Activated gamma-delta T cell treated with anti-CD3 and anti-CD28 coated beads, Interleukin-2, amount 50 U/mL, for 16 hours (primary cell): ENCODE data around the gene HOXC6.

Experiments used
- DNase-seq: peaks from one replicate; pipeline ENCODE4 v3.0.0-alpha.2; 2020; ENCODE audit warnings: low read depth

HOXC6 gene

DNA sequence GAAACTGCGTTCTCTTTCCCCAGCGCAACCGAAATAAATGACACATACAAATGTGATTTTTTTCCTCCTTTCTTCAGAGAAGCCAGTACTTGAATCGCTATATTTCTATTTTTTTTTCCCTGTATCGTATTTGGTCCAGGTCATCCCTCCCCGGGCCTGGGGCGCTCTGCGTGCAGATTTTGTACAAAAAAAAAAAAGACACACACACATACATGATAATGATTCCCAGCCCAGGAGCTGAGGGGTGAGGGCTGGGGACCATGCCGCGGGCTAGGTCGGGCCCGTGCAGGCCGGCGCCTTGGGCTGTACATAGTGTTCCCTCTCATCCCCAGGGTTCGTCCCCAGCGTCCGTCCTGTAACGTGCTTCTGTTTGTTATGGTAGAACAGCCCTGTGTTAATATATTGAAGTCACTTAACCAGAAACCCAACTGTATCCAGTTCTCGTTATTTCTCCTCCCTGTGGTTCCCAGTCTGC lies 25.3 kb upstream of the HOXC6 start:
- no peak for DNase-seq

DNA sequence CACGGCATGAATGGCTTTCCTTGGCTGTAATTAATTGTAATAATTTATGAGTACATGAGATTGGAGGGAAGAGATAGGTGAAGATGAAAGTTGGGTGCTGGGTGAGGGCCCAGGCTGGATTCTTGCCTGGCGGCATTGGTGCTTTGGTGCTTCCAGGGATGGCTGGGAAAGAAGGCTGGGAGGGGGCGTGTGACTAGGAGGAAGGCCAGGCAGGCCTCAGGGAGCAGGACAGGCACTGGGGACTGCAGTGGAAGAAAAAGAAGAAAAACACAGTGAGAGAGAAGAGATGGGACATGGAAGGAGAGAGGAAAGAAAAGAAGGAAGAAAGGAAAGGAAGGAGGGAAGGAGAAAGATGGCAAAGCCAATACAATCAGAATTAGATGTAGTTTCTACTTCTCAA lies 24.6 kb upstream of the HOXC6 start:
- DNase-seq, result no peak

DNA sequence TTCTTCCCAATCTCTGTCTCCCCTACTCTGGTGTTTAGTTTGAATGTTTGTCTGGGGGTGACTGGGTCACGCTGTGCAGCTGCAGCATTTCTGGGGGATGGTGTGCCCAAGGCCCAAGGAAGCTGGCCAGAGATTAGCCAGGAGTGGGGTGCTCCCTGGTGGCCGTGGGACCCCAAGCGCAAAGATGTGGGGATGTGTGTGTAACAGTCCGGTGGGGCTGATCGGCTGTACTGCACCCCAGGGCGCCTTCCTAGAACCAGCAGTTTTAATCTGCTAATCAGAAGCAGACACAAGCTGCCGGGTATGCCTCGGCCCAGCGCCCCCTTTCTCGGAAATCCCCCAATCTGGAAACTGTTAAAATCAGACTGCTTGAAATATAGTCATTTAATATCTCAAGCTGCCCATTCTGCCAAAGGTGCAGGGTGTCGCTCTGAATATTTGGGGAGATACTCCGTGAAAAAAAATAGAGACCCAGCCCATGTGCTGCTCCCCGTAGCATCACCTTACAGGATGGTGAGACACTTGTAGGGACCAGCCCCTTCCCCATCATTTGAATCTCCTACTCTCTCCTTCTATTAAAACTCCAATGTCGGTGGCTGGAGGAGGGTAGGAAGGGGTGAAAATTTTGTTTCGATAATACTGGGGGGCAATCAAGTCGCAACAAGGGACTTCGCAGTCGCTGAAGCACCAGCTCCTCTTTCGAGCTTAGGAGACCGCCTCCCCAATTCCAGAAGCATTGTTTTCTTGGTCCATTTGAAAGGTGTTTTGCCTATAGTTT lies 24.0 kb upstream of the HOXC6 start:
- no peak for DNase-seq

DNA sequence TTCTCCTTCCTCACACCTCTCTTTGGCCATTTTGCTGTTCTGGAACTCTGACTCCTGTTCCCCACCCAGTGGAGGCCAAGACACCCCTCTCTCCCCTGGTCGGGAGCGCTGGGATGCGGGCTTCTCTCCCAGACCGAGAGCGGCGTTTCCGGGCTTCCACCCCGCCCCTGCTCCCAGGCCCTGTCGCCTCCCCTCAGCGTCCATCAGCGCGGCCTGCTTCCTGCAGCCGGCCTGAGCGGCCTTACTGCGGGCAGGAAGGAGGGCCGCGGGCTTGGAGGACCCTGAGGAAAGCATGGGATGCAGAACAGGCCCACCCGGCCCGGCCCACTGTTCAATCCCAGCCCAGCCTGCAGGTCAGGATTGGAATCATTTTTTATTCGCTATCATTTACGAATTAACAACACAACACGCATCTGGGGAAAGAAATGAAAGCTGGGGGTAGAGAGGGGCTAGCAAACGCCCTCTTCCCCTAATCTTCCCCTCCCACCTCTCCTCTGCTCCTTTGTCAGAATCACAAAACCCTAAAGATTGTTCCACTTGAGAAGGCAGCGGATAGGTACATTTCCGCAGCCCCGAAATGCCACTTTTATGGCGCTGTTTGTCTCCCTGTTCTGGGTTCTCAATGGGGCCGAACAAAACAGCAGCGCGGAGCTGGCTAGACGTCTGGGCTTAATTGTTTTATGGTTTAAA lies 23.3 kb upstream of the HOXC6 start:
- DNase-seq, result no peak

DNA sequence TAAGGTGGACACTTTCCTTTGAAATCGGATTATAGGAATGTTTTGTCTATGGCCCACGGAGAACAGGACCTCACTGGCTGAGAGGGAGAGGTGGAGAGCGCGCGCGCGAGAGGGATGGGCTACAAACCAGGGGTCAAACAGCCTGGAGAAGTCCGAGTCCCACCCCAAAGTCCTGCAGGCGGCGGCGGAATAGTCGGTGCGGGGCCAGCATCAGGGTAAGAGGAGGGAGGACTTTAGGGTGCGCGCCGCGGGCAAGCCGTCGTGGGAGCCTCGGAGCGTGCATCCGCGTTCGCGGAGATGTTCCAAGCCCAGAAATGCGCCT lies 22.7 kb upstream of the HOXC6 start:
- DNase-seq, result no peak

DNA sequence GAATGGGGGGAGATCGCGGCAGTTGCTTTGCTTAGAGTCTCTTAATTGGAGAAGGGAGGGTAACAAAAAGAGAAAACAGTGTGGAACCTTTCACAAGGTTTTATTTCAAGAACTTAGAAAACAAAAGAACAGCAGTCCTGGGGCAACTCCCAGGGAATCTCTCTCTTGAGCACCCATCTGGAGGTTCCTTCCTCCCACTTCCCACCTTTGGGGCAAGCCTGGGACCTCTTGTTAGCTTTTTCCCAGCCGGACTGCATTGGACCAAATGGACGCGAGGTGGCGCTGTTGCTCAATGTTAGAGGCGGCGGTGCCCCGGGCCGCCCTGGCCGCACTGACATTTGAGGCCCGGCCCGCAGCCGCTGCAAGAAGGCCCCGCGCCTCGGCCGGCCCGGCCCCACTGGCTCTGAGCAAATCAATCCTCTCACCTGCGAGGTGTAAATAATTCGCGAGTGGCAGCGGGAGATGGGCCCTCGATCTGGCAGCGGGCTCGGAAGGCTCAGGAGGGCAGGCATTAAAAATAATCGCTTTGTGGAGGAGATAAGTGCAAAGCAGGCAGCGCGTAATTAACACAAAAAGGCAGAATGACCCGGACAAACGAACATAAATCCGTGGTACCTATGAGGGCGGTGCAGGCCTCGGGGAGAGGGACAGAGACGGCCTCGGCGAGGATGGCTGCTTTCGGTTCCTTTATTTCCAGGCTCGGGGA lies 22.2 kb upstream of the HOXC6 start:
- peak; percentile 74 for DNase-seq

DNA sequence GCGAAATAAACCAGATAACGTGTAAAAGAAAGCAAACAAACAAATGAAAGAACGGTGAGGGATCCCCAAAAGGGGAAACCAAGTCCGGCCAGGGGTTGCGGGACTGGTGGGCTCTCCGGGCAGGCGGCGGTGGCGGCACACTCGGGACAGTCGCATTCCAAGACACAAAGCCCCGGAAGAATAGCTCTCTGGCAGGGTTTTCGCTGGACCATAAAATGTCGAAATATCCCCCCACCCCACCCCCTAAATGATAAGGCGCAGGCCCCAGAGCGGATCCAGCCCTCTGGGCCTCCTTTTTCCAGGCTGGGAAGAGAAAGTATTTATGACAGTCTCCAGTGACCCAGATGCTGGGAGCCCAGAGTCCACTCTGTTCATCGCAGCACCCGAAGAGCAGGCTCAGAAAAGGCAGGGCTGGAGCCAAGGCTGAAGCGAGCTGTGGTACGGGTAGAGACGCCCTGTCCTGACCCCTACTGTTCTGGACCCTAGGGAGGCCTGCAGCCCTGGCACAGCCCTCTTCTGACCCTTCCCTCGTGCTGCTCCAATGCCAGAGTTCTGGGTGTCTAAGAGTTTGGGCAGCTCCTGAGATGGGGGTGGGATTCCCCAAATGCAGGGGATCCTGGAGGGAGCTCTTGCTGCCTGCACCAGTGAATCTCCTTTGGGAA lies 21.6 kb upstream of the HOXC6 start:
- DNase-seq, result no peak

DNA sequence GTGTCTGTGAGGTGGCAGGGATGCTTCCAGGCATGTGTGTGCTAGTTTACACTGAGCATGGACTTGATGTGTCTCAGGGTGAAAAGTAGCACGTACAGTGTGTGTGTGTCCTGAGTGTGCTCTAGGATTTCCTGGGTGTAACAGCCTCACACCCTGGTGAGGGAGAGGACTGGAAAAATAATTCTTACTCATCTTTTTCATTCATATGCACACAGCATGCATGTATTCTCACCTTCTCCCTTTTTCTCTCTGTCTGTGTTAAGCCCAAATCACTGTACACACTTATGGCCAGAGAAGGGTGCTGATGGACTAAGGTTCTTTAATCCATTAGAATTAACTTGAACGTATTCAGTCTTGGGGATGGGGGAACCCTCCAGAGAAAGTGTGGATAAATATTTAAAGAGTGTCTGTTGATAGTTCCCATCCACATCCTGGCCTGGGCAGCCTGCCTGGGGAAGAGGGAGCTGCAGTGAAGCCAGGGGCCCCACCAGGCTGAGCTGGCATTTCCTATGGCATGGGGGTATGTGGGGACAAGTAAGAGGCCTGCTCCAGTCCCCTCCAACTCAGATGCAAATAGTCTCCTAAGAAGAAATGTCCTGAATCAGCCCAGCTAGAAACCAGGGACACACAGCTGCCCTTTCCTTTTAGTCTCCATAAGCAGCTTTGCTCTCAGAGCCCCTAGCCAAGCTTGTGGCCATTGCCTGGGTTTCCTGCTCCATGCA lies 20.5 kb upstream of the HOXC6 start:
- no peak for DNase-seq

DNA sequence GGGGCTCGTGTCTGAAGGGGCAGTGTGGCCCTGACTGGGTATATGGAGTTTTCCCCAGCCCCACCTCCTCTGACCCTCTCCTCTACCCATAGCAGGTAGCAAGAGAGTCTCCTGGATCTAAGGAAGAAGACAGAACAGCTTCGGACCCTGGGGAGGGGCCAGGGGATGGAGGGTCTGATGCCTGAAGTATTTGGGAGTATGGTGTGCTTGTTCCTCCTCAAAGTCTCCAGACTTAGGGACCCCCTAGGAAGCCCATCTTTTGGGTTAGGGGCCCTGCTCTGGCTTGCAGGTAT lies 20.0 kb upstream of the HOXC6 start:
- no peak for DNase-seq

DNA sequence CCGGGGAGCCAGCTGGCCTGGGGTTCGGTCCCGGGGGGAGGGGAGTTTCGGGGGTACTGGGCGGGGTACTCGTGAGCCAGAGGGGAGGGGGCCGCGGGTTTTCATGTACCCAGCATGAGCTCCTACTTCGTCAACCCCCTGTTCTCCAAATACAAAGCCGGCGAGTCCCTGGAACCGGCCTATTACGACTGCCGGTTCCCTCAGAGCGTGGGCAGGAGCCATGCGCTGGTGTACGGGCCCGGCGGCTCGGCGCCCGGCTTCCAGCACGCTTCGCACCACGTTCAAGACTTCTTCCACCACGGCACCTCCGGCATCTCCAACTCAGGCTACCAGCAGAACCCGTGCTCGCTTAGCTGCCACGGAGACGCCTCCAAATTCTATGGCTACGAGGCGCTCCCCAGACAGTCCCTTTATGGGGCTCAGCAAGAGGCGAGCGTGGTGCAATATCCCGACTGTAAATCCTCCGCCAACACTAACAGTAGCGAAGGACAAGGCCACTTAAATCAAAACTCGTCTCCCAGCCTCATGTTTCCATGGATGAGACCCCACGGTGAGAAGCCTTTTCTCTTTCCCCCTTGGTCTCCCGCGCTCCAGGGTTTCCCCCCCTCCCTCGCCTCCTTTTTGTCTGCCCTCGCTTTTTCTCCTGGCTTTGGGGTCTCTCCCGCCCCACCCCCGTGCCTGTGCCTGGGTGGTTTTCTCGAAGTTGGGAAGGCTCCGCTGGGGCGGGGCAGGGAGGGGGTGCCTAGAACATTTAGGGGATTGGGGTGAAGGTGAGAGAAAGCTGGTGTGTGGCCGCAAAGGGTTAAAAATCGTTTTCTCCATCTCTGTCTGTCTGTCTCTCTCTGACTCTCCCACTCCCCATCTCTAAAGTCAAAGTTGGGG lies 18.8 kb upstream of the HOXC6 start:
- DNase-seq, result no peak

DNA sequence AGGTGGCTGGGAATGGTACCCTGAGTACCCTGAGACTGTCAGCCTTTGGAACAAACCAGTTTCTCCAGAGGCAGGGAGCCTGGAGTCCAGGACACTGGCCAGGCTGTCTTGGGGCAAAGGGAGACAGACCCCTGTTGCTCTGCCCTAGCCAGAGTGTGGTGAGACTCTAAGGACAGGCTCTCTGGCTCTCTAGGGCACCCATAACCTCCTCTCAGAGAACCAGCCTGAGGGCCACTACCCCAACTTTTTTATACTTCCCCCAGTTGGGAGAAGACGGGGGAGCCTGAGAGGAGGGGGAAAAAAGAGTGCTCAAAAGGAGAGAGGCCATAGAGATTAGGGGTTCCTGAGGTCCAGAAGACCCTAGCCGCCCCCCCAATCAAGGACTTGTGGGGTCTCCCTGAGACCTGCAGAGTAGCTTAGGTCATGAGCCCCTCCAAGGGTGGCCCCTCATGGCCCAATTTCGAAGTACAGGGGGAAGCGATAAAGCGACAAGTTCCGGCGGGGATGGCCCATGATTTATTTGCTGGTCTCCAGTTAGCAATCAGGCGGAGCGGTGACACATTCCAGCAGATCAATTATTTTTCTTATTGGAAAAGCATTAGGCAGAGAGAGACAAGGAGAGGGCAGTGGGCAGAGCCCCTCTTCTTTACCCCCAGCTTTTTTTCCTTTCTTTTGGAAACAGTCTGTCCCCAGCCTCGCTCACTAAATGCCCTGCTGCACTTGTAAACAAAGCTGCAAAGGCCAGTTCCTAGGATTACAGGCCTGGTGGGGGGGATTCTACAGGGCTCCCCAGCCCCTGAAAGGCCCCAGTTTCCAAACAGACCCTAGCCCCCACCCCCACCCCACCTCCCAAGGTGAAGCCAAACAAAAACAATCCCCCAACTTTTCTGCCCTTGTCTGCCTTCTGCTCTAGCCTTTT lies 17.9 kb upstream of the HOXC6 start:
- DNase-seq, result no peak

DNA sequence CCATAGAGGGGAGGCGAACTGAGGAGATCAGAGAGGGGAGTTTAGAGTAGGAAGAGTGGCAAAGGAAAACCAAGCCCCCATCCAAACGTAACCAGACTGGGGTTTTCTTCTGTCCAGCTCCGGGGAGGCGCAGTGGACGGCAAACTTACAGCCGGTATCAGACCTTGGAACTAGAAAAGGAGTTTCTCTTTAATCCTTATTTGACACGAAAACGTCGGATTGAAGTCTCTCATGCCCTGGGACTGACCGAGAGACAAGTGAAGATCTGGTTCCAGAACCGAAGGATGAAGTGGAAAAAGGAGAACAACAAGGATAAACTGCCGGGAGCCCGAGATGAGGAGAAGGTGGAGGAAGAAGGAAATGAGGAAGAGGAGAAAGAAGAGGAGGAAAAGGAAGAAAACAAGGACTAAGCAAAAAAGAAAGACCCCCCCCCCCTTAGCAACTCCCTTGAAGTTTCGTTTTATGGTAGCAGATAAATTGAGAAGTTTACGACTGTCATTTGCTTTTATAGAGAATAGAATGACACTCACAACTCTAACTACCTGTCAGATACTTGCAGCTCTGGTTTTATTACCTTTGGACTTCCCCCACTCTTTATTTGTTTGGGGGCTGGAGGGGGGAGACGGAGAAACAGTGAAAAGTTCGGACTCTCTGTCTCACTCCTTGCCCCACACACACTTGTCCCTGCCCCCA lies 17.1 kb upstream of the HOXC6 start:
- DNase-seq, result no peak

DNA sequence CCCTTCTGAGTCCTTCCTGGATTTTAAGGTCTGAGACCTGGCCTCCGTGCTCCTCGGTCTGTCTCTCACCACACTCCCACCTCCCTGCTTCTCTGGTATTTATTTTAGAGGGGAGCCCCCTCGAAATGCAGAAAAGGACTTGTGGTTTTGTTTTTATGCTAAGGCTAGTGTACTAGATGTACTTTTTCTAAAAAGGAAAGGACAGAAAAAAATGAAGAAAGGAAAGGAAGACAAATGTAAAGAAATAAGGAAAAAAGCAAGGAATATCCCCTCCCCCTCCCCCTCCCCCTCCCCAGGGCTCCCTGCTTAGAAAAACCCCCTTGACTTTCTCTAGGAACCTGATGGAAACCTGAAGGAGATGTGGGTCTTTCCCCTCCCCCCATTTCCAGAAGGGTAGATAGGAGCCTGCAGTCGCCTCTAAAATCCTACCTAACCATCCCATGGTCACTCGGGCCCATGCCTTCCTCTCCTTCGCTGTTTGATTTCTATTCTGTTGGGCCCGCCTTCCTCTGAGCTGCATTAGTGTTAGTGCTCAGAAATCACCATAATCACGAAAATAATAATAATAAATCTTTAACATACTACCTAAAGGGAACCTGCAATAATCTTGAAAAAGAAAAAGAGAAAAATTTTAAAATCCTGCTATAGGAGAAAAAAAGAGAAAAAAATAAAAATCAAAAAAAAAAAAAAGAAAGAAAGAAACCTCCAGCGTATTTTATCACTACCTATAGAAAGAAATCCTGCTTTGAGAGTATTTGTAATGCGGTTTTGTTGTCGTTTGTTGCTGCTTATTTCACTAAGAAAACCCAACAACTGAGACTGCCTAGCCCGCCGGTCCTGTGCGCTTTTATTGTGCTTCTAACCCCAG lies 16.3 kb upstream of the HOXC6 start:
- DNase-seq, result no peak

DNA sequence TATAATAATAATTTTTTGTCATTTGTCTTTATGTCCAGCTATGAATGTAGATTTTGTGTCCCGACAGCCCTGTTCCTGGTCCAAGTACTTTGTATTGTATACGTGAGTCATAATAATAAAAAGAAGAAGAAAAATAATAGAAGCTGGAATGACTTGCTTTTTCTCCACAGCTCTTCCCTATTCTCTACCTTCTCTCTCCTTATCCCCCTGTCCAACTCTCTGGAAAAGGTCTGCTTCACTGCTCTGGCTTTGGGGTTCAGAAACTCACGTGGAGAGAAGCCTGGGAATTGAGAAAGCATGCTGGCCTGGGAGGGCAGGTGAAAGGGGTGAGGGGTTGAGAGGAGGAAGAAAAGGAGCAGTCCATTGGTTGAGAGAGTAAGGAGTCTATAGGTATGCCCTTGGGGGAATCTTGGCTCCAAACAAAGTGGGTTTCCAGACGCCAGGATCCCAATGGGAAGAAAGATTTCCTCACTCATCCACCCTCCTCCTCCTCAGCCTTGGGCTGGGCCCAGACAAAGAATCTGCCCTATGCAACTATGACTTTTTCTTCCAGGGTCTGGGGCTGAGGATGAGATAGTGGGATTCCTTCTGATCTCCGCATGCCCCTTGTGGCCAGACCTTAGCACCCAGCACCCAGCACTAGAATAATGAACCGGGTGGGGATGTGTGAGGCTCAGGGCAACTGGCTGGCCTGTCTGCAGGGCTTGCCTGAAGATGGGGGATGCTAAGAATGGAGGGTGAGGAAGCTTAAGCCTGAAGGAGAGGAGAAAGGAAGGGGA lies 15.4 kb upstream of the HOXC6 start:
- DNase-seq, result no peak

DNA sequence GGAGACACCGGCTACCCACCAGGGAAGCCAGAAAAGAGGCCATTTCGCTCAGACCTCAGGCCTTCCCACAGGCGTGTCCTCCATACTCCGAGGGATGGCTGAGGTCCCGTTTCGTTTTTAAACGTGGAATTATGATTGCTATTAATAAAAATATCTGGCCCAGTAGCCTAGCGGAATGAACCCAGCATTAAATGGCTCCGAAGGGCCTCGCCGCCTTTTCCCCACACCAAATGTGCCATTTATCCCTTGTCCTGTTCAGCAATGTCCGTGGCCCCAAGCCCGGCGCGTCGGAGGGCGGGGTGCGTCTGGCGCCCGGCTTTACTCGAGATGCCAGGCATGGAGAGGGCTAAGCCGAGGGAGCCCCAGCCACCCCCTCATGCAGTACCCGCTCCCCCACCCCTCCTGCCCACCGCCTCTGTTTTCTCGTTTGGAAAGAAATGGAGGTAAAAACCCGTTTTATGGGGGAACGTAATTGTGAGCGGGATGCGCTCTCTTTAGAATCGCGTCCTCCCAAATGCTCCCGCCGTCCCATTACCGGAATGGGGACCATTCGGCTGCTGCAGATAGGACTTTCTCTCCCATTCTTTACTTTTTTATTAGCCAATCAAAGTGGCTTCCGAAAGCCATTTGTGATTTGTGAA lies 13.7 kb upstream of the HOXC6 start:
- DNase-seq, result no peak

DNA sequence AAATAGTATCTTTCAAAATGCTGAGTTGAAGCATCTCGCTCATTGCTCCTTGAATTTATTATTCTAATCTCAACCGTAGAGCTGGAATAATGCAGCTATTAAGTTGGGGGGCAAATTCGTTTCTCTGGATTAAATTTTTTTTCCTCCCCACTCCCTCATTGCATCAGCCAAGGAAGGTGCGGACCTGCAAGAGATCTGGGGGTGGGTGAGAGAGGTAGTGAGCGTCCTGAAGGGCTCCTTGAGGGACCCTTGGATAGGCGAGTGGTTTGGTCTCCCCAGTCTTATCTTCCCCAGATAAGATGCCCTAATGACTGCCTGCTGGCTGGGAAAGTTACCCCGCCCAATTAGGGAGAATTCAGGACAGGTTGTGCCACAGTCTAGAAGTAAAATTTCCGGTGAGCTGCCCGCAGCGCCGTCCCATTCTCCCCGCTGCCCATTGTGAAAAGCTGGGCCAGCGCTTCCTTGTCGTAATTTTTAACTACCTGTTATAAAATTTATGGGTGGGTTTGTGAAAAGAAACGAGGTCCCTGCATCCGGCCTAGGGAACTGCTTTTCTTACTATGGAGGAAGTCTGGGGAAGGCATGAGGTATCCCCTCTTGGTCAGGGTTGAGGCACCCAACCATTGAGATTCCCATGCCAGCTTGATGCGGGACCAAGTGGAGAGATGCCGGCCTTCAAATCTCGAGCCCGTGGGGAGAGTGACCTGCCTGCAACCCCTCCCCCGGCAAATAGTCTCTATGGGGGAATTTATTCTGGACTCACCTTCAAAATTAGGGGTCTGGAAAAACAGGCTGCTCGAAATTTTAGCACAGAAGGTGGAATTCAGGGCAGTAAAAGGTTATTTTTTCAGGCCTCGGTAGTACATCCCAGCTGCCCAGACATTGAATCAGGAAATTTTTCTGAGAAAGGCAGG lies 13.0 kb upstream of the HOXC6 start:
- DNase-seq, result no peak
